ENCODE data around the gene PLCH2.

DNA sequence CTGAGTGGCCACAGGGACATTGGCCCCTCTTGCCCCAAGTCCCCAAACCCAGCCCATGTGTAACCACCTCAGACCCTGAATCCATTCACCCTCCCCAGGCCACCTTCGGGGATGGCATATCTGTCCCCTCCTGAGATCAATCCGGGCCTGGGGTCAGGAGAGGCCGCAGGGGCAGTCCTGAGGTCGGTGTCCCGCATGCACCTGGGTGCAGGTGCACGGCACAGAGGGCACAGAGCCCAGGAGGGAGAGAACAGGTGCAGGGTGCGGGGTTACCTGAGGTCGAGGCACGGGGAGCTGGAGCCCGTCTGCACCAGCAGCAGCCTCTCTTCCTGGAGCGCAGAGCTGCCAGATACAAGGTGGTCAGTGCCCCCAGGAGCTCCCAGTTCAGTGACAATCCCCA is 33.5 kb downstream of the PLCH2 start:
- TF ChIP-seq, protein P1, sequence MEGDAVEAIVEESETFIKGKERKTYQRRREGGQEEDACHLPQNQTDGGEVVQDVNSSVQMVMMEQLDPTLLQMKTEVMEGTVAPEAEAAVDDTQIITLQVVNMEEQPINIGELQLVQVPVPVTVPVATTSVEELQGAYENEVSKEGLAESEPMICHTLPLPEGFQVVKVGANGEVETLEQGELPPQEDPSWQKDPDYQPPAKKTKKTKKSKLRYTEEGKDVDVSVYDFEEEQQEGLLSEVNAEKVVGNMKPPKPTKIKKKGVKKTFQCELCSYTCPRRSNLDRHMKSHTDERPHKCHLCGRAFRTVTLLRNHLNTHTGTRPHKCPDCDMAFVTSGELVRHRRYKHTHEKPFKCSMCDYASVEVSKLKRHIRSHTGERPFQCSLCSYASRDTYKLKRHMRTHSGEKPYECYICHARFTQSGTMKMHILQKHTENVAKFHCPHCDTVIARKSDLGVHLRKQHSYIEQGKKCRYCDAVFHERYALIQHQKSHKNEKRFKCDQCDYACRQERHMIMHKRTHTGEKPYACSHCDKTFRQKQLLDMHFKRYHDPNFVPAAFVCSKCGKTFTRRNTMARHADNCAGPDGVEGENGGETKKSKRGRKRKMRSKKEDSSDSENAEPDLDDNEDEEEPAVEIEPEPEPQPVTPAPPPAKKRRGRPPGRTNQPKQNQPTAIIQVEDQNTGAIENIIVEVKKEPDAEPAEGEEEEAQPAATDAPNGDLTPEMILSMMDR (conservative IDR thresholded peaks at IDR 0.05; ENCODE audit: low read length), result no peak
- no peak for TF ChIP-seq EZH2phosphoT487 (IDR thresholded peaks at IDR 0.05; ENCODE audit: borderline replicate concordance)
